ENCODE results near the gene SLC1A2. TPM values are rescaled to one million over a fixed set of nuclear protein-coding genes. Genes with fewer than 3 reads are reported as not detected.

Gene SLC1A2
- total RNA-seq, 1 experiment from 2014 or later, result 0.50 TPM

DNA sequence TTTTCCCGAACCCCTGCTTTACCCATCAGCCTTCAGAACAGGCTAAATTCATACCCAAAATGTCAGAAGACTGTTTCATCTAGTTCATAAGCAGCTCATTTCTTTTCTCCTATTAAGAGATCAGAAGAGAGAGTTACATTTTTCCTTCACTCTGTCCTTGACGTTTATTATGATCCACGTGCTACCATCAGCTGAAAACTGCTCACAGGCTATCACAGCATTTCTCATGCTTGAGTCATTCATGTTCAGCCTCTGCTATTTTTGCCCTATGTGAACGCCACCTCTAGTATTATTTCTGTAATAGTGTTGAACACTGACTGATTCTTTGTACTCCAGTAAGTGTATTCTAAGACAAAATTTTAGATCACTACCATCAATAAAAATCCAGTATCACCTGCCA lies 51.9 kb downstream of the SLC1A2 start:
- H3K27me3 Mint-ChIP-seq (ENCODE audit: low read depth), result peaks cover 13% of the 10 kb centered on the region

More for the DNA sequence above, 51.9 kb downstream of the SLC1A2 start:
- Histone ChIP-seq H2BK20ac (ENCODE audit: low read depth, low read length, poor library complexity, severe bottlenecking) (no peak overlapping the region), H3K9me3 (ENCODE audit: control insufficient read depth, low read depth, low read length) (no peaks in the 10 kb centered on the region), H2AFZ (ENCODE audit: low read length) (no peak overlapping the region), H2BK12ac (ENCODE audit: insufficient read length, low read depth, low read length) (no peak overlapping the region), H3K4me1 (ENCODE audit: insufficient read depth, low read length) (no peaks in the 10 kb centered on the region), H4K91ac (ENCODE audit: insufficient read length, low read depth, low read length) (no peak overlapping the region), H2BK5ac (ENCODE audit: insufficient read length, low read length) (no peak overlapping the region), H3K27ac (ENCODE audit: insufficient read length, low read depth, low read length) (no peak overlapping the region), H3K23me2 (ENCODE audit: insufficient read length, low read depth, low read length, poor library complexity, severe bottlenecking) (no peaks in the 10 kb centered on the region), H3K79me2 (ENCODE audit: insufficient read depth, low read length) (no peaks in the 10 kb centered on the region), H3K14ac (ENCODE audit: insufficient read depth, low read length) (no peak overlapping the region), H2BK120ac (ENCODE audit: low read depth, low read length, poor library complexity, severe bottlenecking) (no peak overlapping the region), H4K20me1 (ENCODE audit: control insufficient read depth, insufficient read depth, insufficient read length) (no peaks in the 10 kb centered on the region), H3K79me1 (ENCODE audit: insufficient read depth, low read depth, low read length, poor library complexity, severe bottlenecking) (no peaks in the 10 kb centered on the region), H3K4me2 (ENCODE audit: insufficient read depth, insufficient read length, low read length) (no peak overlapping the region), H3T11ph (ENCODE audit: low read length) (no peak overlapping the region), H3K23ac (ENCODE audit: insufficient read length, low read depth, low read length) (no peak overlapping the region), H3K18ac (ENCODE audit: insufficient read length, low read depth, low read length) (no peak overlapping the region), H2BK15ac (ENCODE audit: low read depth, low read length) (no peak overlapping the region), H4K8ac (replicated peaks; ENCODE audit: insufficient read length, low read depth, low read length) (no peak overlapping the region), H2AK5ac (ENCODE audit: insufficient read length, low read length) (no peak overlapping the region), H3K4ac (ENCODE audit: low read depth, low read length) (no peak overlapping the region), H3K56ac (ENCODE audit: insufficient read length, low read depth, low read length) (no peak overlapping the region), H4K5ac (ENCODE audit: insufficient read length, low read depth, low read length) (no peak overlapping the region), H3K27me3 (ENCODE audit: insufficient read depth, low read length) (no peaks in the 10 kb centered on the region), H3K9ac (ENCODE audit: extremely low read depth, insufficient read length, low read length) (no peak overlapping the region)
- Mint-ChIP-seq H3K9me3 (peaks cover 0 to 2% of the 10 kb centered on the region in 2 experiments; a peak in 2 of 5 replicates), H3K27ac (no peak overlapping the region), H3K4me3 (no peak overlapping the region), H3K36me3 (ENCODE audit: insufficient read depth in 1 of 3, low read depth in 3 of 3) (no peaks in the 10 kb centered on the region), H3K4me1 (peaks cover 0 to 7% of the 10 kb centered on the region in 2 experiments; a peak in 2 of 4 replicates)
- no peak for DNase-seq
- no CpG with 5 or more reads among the region's 4 CpGs for whole genome bisulfite sequencing (ENCODE audit: extremely low coverage, insufficient read length, low lambda C conversion rate)
- TF ChIP-seq CTCF (conservative IDR thresholded peaks at IDR 0.05), result no peak

All from H9 (cell line).